HG03135 (cell line): ENCODE data around the gene LRRFIP1.
"Not testable (repeated sequence)": the region's sequence is repeated elsewhere in the genome, so short reads cannot be mapped to it uniquely, and the experiment has no call there.

Experiments
- ATAC-seq: cut with Tn5 transposase; IDR thresholded peaks from one replicate; pipeline ENCODE4 v1.9.1; 2021; ENCODE audit warnings: mild to moderate bottlenecking, moderate library complexity; ENCODE audit not compliant: unreplicated experiment

The LRRFIP1 gene

GRCh38 chr2:237682151-237682550 lies 54.8 kb downstream of the LRRFIP1 start:
- no peak for ATAC-seq

GRCh38 chr2:237682856-237683670 lies 55.7 kb downstream of the LRRFIP1 start:
- no peak for ATAC-seq

- ATAC-seq = no peak
These were observed 58.0 kb downstream of the LRRFIP1 start for GRCh38 chr2:237685408-237685807.

- no peak for ATAC-seq
These were observed 59.3 kb downstream of the LRRFIP1 start for GRCh38 chr2:237686659-237687136.

GRCh38 chr2:237688081-237688480 lies 60.7 kb downstream of the LRRFIP1 start:
- no peak for ATAC-seq

GRCh38 chr2:237688541-237688940 lies 61.2 kb downstream of the LRRFIP1 start:
- ATAC-seq = not testable (repeated sequence)

- no peak for ATAC-seq
These were observed 62.1 kb downstream of the LRRFIP1 start for GRCh38 chr2:237689336-237690131.

GRCh38 chr2:237691029-237691907 lies 63.9 kb downstream of the LRRFIP1 start:
- ATAC-seq = peak; percentile 30

GRCh38 chr2:237691908-237692600 lies 64.7 kb downstream of the LRRFIP1 start:
- peak; percentile 49 for ATAC-seq

GRCh38 chr2:237692601-237693290 lies 65.4 kb downstream of the LRRFIP1 start:
- ATAC-seq = peak; percentile 11

- no peak for ATAC-seq
These were observed 66.1 kb downstream of the LRRFIP1 start for GRCh38 chr2:237693291-237693994.

- ATAC-seq = no peak
These were observed 67.2 kb downstream of the LRRFIP1 start for GRCh38 chr2:237694415-237695194.

GRCh38 chr2:237695201-237695780 lies 67.9 kb downstream of the LRRFIP1 start:
- ATAC-seq = no peak

- no peak for ATAC-seq
These were observed 69.1 kb downstream of the LRRFIP1 start for GRCh38 chr2:237696461-237696860.

GRCh38 chr2:237697586-237698357 lies 70.4 kb downstream of the LRRFIP1 start:
- ATAC-seq = no peak

GRCh38 chr2:237698358-237698694 lies 70.9 kb downstream of the LRRFIP1 start:
- ATAC-seq = no peak

GRCh38 chr2:237699870-237700511 lies 72.6 kb downstream of the LRRFIP1 start:
- no peak for ATAC-seq
